Adrenal gland (tissue), 5 donors: ENCODE data around the gene HEMK1.

ENCODE experiments used
- POLR2A ChIP-seq, 2 donors: fragments of 450-650 bp; IDR thresholded peaks; one replicate each; pipeline ENCODE4 v1.6.1; 2017; ENCODE audit warnings: antibody characterized with exemption in 2 of 2, mild to moderate bottlenecking in 2 of 2, moderate library complexity in 1 of 2
- TF ChIP-seq, protein P1 (sequence below), 6 experiments: fragments of 450-650 bp in 4 of 6; fragments of 200-600 bp in 2 of 6; sonication (generic) in 1 of 6; IDR thresholded peaks; 1 replicate in 5 of 6; 2 replicates in 1 of 6; pipeline versions ENCODE4 v1.5.1 to v1.8.0; 2016 to 2021; ENCODE audit warnings: antibody characterized with exemption in 6 of 6, mild to moderate bottlenecking in 2 of 6, moderate library complexity in 1 of 6
- donor health status: DM: no; HTN: no; CAD: no.

DNA sequence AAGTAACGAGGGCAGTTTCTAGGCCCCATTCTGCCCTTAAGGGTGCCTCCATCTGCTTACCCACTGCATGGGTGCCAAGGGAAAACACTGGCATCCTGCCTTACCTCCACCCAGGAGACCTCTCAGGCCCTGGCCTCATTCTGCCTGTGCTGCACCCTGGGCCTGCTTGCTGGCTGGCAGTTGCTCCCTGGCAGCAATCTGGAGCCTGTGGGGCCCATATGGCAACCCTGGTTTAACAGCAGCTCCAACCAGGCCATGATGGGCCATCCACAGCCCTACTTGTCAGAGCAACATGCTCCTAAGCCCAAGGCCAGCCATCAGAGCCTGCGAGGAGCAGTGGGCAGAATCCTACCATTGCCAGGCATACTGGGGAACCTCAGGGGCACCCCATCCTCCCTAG, 5.5 kb upstream of the HEMK1 start:
- TF ChIP-seq, protein P1, sequence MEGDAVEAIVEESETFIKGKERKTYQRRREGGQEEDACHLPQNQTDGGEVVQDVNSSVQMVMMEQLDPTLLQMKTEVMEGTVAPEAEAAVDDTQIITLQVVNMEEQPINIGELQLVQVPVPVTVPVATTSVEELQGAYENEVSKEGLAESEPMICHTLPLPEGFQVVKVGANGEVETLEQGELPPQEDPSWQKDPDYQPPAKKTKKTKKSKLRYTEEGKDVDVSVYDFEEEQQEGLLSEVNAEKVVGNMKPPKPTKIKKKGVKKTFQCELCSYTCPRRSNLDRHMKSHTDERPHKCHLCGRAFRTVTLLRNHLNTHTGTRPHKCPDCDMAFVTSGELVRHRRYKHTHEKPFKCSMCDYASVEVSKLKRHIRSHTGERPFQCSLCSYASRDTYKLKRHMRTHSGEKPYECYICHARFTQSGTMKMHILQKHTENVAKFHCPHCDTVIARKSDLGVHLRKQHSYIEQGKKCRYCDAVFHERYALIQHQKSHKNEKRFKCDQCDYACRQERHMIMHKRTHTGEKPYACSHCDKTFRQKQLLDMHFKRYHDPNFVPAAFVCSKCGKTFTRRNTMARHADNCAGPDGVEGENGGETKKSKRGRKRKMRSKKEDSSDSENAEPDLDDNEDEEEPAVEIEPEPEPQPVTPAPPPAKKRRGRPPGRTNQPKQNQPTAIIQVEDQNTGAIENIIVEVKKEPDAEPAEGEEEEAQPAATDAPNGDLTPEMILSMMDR (IDR thresholded peaks at IDR 0.05) = no peak
- TF ChIP-seq POLR2A (IDR thresholded peaks at IDR 0.05) = no peak
